NCI-H2107 (cell line): ENCODE results near the gene NPL.

Experiments used
- DNase-seq: peaks from one replicate; lab custom pipeline; 2025; lab: John Stamatoyannopoulos, UW

Gene NPL, protein sequence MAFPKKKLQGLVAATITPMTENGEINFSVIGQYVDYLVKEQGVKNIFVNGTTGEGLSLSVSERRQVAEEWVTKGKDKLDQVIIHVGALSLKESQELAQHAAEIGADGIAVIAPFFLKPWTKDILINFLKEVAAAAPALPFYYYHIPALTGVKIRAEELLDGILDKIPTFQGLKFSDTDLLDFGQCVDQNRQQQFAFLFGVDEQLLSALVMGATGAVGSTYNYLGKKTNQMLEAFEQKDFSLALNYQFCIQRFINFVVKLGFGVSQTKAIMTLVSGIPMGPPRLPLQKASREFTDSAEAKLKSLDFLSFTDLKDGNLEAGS

DNA sequence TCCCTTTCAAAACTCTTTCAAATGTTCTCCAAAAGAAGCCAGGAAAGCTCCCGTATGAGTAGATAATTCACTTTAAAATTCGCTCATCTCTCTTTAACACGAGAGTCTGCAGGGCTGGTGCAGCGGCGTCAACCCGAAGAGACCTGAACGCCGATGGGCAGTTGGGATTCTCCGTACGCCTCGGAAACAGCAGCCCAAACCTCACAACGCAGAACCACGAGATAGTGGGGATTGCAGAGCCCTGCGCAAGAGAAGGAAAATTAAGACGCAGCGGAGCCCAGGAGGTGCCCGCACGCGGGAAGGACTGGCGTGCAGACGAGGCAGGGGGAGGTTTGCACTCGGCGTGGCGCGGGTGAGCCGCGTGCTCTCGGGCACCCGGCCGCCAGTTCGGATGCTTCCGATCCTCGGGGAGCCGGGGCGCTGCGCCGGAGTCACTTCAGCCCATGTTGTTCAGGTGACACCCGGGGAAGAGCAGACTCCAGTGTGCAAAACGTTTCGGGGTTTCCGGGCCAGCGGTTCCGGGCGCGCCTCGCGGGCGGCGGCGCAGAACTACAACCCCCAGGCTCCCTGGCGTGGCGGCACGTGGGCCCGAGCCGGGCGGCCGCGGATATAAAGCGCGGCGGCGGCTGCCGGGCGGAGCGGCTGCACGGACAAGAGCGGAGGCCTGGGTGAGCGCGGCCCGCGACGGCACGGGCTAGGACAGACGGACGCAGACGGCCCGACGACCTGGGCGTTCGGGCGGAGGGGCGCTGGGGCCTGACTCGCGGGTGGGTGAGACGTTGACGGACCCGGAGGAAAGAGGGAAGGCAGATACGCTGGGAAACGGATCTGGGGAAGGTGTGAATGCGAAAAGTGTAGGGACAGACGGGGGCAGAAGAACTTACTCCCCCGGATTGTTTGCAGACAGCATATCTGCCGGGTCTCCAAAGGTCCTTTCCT lies at the start of gene NPL:
NPL (plus strand) TSS at position 636 of the 939 bp plus-strand sequence. CDS start 4,599 bp downstream, outside the sequence.
- DNase-seq: peak; percentile 84

DNA sequence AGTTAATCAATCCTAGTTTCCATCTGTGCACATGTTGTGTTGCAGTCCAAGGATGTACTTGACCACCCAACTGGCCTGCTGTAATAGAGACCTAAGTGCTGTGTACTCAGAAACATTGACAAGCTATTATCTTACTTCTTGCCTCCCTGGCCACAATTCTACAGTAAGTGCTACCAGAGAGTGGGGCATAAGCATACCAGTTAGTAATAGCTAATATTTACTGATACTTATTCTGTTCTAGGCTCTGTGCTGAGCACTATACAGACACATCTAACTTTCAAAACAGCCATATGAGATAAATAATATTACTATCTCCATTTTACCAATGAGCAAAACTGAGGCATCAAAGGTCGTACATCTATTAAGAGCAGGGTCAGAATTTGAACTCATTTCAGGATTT lies 49.5 kb upstream of the NPL start:
- no peak for DNase-seq

DNA sequence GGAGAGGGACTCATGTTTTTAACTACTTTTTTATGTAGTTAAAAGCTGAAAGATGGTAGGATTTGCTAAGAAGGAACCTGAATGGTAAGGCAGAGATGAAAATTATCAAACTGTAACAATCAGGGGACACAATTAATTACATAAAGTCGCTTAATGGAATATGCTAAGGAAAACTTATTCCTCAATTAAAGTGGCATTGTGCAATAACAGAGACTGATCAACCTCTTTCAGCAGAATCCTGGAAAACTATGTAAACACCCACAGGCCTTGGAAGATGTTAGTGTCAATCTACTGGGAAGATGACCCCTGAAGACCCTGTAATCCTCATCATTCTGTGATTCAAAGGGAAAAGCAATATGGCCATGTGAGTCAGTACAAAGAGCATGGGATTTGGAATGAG lies 46.8 kb upstream of the NPL start:
- DNase-seq: no peak

DNA sequence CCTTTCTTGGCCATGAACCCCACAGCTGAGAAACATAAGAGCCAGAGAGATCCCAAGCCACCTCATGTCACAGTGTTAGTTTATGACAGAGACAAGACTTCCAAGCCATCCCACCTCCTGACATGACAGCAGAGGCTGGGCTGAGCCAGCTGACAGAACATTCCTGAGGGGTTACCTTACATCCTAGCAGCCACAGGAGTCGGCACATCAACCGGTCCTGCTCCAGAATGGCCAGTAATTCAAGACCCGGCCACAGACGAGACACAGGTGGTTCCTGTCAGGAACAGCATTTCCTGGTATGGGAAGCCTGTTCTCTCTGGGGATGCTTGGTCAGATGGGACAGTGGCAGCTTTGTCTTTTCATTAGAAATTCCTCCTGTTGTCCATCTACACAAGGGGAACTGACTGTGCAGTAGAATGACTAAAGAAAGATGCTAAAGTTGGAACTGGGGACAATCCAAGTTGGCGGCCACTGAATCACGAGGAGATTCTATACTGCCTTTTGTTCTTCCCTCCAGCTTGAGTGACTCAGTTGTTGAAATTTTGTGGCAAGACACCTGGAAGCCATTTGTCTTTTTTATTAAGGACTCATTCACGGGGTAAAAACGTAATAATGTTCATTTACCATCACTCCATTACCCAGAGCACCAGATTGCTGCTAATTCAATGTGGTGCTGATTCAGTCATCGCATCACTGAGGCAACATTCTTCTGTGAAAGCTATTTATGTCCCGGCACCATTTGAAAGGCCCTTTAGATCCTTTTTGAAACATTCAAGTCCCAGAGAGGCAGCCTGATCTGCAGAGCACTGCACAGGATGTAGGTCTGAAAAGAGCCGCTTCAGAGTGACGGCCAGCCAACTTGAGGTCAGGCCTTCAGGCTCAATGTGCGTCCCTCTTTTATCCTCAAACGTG lies 37.2 kb upstream of the NPL start:
- no peak for DNase-seq

DNA sequence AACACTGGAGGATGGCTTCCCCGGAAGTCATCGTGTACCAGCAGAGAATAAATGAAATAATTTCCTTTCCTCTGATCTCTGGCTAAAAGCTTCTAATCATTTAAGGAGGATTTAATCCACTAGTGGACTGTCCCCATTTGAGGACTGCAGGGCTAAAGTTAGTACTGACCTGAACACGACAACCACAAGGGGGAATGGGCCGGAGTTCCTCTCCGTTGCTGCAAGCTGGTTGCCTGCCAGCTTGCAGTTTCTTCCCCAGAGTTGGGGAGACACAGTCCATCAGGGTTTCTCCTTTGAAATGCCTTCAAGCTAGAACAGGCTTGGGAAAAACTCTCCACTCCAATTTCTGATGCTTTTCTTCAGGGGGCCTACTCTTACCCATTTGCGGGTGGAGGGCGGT lies 35.5 kb upstream of the NPL start:
- DNase-seq: no peak

DNA sequence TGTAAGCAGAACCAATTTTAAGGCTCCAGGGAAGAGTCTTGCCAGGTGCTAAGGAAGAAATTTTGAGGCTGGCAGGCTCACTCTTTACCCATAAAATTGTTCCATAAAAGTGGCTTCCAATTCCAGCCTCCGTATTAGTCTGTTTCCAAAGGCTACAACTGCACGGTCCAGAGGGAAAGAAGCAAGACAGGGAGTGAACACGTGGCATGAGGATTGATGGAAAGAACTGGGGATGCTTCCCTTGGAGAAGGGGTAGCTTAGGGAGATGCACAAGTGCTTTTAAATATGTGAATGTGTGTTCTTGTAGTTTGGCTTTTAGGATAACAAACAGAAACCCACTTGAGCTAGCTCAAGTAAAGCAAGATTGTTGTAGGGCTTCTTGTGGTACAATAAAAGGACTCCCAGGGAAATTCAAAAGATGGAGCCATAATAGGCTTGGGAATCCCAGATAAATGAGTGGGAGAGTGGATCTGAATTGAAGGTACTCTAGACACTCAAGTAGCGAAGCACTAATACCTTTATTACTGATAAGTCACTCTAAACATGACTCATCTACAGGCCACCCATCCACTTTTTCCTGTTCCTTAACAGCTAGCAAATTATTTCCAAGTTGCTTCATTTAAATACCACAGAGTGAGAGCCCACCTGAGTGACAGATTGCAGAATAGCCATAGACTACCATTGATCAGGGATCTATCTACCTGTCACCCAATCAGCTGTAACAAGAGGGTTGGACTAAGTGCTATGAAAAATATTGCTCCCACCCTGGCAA lies 34.8 kb upstream of the NPL start:
- no peak for DNase-seq

DNA sequence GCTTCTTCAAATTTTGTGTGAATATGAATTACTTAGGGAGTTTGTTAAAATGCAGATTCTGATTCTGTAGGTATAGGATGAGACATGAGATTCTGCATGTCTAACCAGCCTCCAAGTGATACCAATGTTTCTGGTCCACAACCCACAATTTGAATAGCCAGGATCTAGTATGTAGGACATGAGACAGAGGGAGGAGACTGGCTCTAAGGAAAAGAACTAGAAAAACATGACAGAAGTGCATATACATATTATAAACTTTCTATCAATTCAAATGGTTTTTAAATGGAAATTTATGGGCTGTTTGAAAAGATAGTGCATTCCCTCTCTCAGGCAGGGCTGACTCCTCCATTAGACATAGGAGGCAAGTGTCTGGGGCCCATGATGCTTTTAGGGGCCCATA lies 33.9 kb upstream of the NPL start:
- DNase-seq: no peak

DNA sequence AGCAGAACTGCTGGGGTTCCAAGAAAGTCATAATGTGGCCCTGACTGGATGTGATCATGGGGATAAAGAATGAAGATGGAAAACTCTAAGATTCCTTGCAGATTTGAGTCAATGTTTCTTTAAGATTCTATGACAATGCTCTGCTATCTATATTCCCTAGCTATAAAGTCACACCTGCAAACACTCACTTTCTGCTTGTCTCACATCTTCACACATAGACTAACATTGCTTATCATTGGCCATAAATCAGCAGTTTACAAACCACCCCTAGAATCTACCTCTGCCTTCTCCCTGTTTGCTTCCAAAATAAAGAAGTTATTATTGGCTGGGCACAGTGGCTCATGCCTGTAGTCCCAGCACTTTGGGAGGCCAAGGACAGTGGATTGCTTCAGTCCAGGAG lies 33.1 kb upstream of the NPL start:
- no peak for DNase-seq

DNA sequence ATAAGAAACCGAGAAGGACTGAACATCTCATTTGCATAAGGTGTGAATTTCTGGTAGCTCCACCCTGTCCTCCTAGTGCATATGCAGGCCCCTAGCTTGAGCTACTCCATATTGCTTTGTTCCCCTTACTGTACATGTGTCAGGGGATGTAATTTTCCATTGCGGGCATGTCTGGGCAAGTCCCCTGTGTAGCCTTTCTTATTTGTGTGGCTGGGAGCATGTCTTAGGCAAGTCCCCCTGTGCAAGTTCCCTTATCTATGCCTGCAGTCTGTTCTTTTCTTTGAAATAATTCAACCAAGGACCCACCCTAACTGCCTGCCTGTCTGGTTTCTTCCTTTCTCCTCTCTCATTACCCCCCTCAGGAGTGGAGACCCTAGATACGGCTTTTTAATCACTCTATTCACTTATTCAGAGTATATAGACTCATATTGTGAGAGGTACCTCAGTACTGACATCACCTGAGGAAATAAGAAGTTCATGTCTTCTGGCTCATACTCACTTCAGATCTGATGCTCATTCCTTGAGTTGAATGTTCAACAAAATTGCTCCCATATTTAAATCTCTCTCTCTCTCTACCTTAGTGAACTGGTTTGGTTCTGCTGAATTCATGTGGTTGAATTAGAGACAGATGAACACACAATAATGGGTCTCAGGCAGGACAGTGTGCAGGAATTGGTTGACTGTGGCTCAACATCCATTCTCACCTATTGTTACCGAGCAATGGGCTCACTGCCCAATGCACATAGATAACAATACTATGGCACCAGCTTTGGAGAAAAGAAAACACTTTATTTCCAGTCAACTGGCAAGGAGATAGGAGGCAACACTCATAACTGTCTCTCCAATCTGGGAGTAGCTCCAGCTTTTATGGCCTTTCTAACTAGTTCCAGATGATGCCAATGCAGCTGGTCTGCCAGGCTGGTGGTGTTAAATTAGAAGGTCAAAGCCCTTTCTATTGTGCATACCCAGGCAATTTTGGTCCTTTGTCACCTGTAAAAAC lies 27.9 kb upstream of the NPL start:
- no peak for DNase-seq

DNA sequence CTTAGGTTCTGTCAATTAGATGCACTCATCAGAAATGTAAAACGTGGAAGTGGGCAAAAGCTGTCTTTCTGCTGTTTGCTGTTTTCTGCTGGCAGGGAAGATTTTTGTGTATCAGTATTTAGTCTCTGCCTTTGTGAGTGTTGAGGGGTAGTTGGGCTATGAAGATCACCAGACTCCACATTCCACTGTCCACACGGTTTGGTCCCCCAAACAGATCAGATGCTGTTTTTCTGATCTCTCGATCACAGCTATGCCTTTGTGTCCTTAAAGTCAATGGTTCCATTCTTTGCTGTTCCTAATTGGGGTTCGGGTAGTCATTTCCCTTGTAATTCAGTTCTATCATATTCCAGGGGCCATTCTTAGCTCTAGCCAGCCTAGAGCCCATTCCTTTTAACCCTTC lies 27.0 kb upstream of the NPL start:
- no peak for DNase-seq

DNA sequence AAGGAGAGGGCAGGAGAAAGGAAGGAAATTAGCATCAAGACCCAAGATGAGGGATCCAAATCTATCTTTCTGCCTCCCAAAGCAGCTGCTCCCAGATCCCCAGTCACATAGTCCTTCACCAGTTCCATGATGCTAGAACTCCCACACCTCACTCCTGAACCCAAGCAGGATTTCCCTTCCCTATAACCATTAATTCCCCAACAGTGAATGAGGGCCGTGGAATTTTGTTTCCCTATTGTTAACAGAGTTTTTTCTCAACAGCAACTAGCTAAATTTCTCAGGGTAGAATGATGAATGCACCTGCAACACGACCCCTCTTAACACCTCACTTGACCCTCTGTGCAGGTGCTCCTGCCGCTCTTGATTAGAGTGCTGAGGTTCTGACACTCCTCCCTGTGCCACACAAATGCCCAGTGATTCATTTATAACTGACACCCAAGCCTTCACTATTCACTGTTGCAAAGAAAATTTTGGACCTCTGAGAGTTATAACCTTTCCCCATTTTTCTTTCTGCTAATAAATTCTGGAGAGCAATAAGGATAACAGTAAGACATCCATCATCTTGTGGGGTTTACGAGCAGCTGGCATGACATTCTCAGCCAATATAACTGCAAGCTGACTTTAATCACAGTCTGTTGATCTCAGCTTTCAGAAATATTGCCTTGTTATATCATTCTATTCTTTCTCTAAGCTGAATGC lies 25.4 kb upstream of the NPL start:
- DNase-seq: no peak

DNA sequence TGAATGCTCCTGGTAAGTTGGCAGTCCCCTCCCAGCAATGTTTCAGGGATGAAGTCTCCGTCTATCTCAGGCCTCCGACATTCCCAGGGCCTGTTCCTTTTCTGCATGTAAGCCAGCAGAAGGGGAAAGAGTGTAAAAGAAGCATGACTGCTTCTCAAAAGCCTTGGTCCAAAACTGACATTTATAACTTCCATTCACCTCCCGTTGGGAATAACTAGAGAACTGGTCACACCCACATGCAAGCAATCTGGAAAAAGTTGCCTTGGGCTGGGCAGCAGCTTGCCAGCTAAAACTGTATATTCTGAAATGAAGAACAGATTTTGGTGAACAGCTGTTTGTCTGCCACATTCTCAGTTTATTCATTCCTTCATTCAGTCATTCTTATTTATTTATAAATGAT lies 24.2 kb upstream of the NPL start:
- DNase-seq: no peak

DNA sequence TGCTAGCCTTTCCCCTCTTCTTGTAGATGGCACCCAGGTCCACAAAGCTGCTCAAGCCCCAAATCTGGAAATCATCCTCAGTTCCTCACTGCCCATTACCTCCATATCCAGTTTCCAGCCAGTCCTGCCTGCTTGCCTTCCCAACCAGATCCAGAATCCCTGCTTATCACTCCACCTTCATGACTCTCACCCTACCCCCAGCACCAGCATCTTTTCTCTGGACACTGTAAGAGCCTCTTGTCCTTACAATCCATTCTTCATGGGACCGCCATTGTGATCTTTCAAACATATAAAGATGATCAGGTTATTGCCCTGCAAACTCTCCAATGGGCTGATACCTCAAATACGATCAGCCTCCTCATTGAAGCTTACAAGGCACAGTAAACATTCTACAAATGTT lies 23.5 kb upstream of the NPL start:
- no peak for DNase-seq

DNA sequence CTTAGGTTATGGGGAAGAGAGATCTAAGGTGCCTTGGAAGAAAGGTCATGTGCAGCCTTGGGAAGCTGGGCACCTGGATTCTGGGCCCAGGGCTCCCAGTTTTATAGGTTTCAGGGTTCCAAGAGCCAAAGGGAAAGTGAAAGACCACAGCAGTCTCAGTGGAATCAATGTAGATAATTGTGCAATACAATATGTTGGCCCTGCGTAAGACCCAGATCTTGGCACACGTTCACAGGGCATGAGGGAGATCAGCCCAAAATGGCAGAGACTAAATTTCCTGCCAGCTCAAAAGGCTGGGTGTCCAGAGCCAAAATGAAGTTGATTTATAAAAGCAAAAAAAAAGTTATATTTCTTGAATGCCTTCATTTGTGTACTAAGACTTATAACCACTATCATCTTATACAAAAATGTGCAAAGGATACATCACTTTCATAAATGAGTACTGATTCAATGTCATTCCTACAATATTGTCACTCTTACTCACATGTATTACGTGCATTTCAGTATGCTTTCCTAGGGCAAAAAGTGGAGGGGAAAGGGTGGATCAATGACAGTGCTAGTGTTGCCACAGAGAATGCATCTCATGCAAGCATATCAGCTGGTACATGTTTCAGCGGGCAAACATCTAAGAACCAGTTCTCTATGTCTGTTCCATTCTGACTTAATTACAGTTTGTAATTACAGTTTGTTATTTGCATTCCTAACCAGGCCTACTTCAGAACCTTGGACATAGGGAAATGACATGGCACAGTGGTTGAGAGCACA lies 22.5 kb upstream of the NPL start:
- no peak for DNase-seq

DNA sequence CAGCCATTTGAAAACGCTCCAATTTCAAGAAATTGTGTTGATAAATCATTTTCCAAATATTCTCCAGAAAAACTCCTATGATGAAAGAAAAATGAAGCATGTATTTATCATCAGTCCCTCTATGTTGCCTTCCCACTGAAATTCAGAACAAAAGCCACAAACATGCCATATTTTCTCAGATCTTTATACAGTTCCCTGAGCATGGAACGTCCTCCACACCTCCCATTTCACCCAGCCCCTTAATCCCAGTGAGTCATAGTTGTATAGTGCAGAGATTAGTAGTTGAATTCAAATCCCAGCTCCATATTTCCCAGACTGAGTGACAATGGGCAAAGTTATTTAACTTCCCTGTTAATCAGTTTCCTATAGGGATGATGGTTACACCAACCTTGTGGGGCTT lies 20.6 kb upstream of the NPL start:
- DNase-seq: no peak

DNA sequence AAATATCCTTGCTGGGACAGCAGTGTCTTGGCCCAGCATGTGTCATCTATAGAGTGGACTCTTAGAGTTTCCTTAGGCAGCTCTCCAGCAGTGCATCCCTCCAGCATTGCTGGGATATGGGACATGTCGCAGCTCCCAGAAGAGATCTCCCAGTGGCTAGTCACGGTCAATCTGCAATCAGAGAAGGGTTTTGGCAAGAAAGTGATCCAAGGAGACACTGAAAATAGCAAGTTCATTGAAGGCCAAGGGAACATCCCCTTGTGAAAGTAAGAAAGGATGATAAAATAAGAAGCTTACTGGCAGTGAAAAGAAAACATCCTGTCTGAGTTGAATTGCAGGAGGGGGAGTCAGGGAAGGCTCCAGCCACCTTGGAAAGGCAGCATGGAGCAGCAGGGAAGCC lies 19.3 kb upstream of the NPL start:
- no peak for DNase-seq

DNA sequence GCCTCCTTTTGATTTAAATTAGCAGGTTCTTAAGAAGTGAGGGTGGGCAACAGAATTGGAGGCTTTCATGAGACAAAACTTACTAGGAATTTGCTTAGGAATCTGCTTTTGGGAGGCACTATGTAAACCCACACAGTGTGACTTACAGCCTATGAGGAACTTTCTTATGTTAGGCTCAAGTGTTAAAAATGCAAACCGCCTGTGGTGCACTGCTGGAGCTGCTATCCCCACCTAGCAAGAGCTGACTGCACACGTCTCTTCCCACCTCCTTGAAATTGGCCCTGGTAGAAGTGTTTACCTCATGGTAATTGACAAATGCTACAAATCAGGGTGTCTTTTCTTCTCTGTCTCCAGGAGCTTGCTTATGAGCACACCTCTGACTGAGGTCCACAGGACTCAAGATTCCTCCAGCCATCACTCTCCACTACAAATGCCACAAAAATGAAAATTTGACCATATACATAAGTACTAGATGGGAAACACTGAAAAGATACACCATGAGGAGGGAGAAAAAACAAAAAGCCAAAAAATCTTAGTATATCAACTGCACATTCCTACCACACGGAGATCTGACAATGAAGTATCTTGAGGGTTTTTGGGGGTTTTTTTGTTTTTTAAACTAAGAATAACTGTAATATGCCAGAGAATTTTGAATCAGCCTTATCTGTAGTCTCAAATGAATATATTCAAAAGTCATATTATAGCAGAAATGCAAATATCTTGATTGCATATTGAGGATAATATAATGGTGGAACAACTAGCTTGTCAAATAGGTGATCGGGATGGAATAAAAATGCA lies 18.2 kb upstream of the NPL start:
- no peak for DNase-seq

DNA sequence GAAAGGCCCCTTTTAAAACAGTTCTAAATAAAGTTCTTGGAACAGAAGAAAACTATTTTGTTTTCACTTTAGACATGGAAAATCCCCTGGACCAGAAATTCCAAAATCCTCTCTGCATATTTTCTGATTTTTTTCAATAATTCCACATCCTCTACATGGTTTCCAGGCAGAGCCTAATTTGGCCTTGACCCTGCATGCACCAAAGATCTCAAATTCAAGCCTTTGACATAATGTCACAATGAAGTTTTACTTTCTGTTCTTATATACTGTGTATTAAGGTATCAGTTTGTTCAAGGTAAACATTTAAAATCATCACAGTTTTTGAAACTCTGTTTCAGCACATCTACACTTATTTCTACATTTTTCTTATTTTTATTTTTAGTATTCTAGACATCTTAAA lies 12.2 kb upstream of the NPL start:
- no peak for DNase-seq
